Spleen (tissue), 11 donors: ENCODE data around the gene PLCH2. TPM values are rescaled to one million over a fixed set of nuclear protein-coding genes. Genes with fewer than 3 reads are reported as not detected.

Experiments
- DNase-seq: peaks from one replicate; pipeline ENCODE4 v3.0.0-alpha.2; 2020
- H3K27ac ChIP-seq, 8 donors: fragments of 200-600 bp; sonication (generic) in 7 of 8; 1 replicate in 4 of 8; 2 replicates in 4 of 8; pipeline versions ENCODE4 v1.5.0 to v1.8.0; 2016 to 2021; ENCODE audit warnings: inconsistent platforms in 4 of 8, mild to moderate bottlenecking in 4 of 8, moderate library complexity in 1 of 8
- H3K27me3 ChIP-seq, 7 donors: fragments of 200-600 bp; sonication (generic) in 6 of 7; replicated peaks in 1 of 7; 1 replicate in 4 of 7; 2 replicates in 3 of 7; pipeline versions ENCODE4 v1.5.0 to v1.8.0; 2016 to 2021; ENCODE audit warnings: inconsistent platforms in 3 of 7, mild to moderate bottlenecking in 1 of 7
- H3K36me3 ChIP-seq, 6 donors: fragments of 200-600 bp; sonication (generic) in 5 of 6; 1 replicate in 4 of 6; 2 replicates in 2 of 6; pipeline versions ENCODE4 v1.5.0 to v1.8.0; 2016 to 2021; ENCODE audit warnings: inconsistent platforms in 2 of 6
- H3K4me1 ChIP-seq, 6 donors: fragments of 200-600 bp; sonication (generic) in 5 of 6; 1 replicate in 3 of 6; 2 replicates in 3 of 6; pipeline versions ENCODE4 v1.5.0 to v1.8.0; 2016 to 2021; ENCODE audit warnings: inconsistent platforms in 3 of 6
- H3K4me3 ChIP-seq, 8 donors: fragments of 200-600 bp; sonication (generic) in 7 of 8; 1 replicate in 4 of 8; 2 replicates in 4 of 8; pipeline versions ENCODE4 v1.5.0 to v1.8.0; 2016 to 2021; ENCODE audit warnings: inconsistent platforms in 4 of 8, mild to moderate bottlenecking in 4 of 8, moderate library complexity in 2 of 8
- H3K9me3 ChIP-seq, 8 donors: fragments of 200-600 bp; sonication (generic) in 7 of 8; 1 replicate in 4 of 8; 2 replicates in 4 of 8; pipeline versions ENCODE4 v1.5.0 to v1.8.0; 2016 to 2021; ENCODE audit warnings: inconsistent platforms in 4 of 8
- CTCF ChIP-seq, 11 experiments: fragments of 200-600 bp in 7 of 11; fragments of 450-650 bp in 4 of 11; sonication (generic) in 4 of 11; IDR thresholded peaks in 8 of 11; conservative IDR thresholded peaks in 3 of 11; 1 replicate in 7 of 11; 2 replicates in 4 of 11; pipeline versions ENCODE4 v1.4.0 to v1.8.0; 2016 to 2021; ENCODE audit warnings: antibody characterized with exemption in 11 of 11, inconsistent platforms in 4 of 11, mild to moderate bottlenecking in 1 of 11
- POLR2A ChIP-seq, 3 donors: fragments of 450-650 bp; IDR thresholded peaks; one replicate each; pipeline ENCODE4 v1.5.1; 2017; ENCODE audit warnings: antibody characterized with exemption in 3 of 3, mild to moderate bottlenecking in 1 of 3
- POLR2AphosphoS5 ChIP-seq, 3 donors: sonication (generic); formaldehyde crosslinking; IDR thresholded peaks; one replicate each; pipeline ENCODE4 v1.5.1; 2017; ENCODE audit warnings: antibody characterized with exemption in 3 of 3
- WGBS, 5 donors: extraction: QIAGEN DNeasy Blood & Tissue Kit in 3 of 5; methylation state at CpG; one replicate each; pipeline versions ENCODE4 v1.1.5 to v1.1.7; 2013 to 2018; 5-methylcytosine and 5-hydroxymethylcytosine counted together
- intact Hi-C: fragments of 100-400 bp; cut with DNase I; formaldehyde crosslinking; loops from one replicate; pipeline ENCODE4 v1.15.0; 2023; ENCODE audit warnings: low total_unique reads
- polyA plus RNA-seq, 3 donors: library from polyadenylated mRNA; stranded (reverse); fragments of 200-250 nt; gene quantifications; one replicate each; pipeline ENCODE4 v1.2.1, GENCODE V29; 2013
- total RNA-seq, 7 donors: library from RNA; depleted of rRNA in 3 of 7; stranded (reverse); fragments of >200 nt in 3 of 7; fragmentation: NEBNext Ultra II Directional in 4 of 7; extraction: Animal tissue kit (Norgen Biotek cat#: 25700) in 4 of 7; gene quantifications; one replicate each; pipeline versions ENCODE4 v1.1.0 to v1.2.1, GENCODE V29; 2016 to 2021
- donor health status: healthy with polysubstance abuse.
- donor health status: DM: no; HTN: no; CAD: no; lungs with moderate emphysema.
- donor health status: DM: no; HTN: no; CAD: no.
- donor health status: Bipolar disorder and iron deficiency.
- donor health status: healthy.
- donor health status: DM: no; HTN: no; CAD: no.
- donor health status: DM: yes; HTN: yes; CAD: no.

PLCH2 gene
- total and polyA plus RNA-seq, 10 donors, result 2.2 to 21.0 (median 8.9) TPM

- H3K4me1 ChIP-seq, result peaks cover 0 to 26% (median 12%) of the 10 kb centered on the region in 6 donors
- peaks cover 0 to 87% (median 39%) of the 10 kb centered on the region in 7 donors for H3K27me3 ChIP-seq
- H3K9me3 ChIP-seq, result no peaks in the 10 kb centered on the region
- DNase-seq, result no peak
- TF ChIP-seq POLR2A (IDR thresholded peaks at IDR 0.05) (no peak), CTCF (IDR thresholded peaks at IDR 0.05 in 8 of 11, conservative IDR thresholded peaks at IDR 0.05 in 3 of 11) (no peak), POLR2AphosphoS5 (IDR thresholded peaks at IDR 0.05) (no peak)
- no peaks in the 10 kb centered on the region for H3K36me3 ChIP-seq
- intact Hi-C loops, result no loop called here
- no peak overlapping the region for H3K27ac ChIP-seq
- H3K4me3 ChIP-seq, result no peak overlapping the region
- WGBS, 5 donors, result 34 to 71% (median 67%) methylated on average over 4 to 6 of the region's 6 CpGs
These were observed 33.4 kb upstream of the PLCH2 start for GRCh38 chr1:2442661-2443060.

GRCh38 chr1:2443277-2444137 lies 32.6 kb upstream of the PLCH2 start:
- TF ChIP-seq CTCF (IDR thresholded peaks at IDR 0.05 in 8 of 11, conservative IDR thresholded peaks at IDR 0.05 in 3 of 11), result peak in 1 of 11 experiments; percentile 10
- TF ChIP-seq POLR2A (IDR thresholded peaks at IDR 0.05), result no peak
- TF ChIP-seq POLR2AphosphoS5 (IDR thresholded peaks at IDR 0.05), result no peak
- Histone ChIP-seq H3K27me3 (peaks cover 0 to 78% (median 39%) of the 10 kb centered on the region in 7 donors), H3K4me3 (peak overlapping the region in 1 of 8 donors; percentile 45), H3K36me3 (no peaks in the 10 kb centered on the region), H3K4me1 (peaks cover 0 to 33% (median 14%) of the 10 kb centered on the region in 6 donors), H3K9me3 (no peaks in the 10 kb centered on the region), H3K27ac (no peak overlapping the region)
- intact Hi-C loops, result no loop called here
- 2 to 4% (median 2%) methylated on average over 17 to 107 of the region's 107 CpGs for WGBS, 5 donors
- DNase-seq, result no peak

DNA sequence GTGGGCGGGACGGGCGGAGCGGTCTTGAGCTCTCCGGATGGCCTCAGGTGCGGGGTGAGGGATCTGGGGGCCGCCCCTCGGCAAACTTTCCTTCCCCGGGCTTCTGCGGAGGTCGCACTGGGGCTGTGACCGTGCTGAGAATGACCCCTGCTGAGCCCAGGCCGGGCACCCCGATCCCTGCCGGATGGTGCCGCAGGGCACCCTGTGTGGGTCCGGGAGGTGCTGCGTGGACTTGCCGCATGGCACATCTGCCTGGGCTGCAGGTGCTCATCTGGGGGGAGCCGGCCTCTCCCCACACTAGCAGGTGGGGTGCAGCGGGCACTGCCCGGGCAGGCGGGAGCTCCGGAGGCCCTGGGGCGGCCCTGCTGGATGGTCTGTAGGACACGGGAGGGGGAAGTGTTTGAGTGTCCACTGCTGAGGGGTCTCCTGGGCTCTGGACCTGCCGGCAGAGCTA lies 31.9 kb upstream of the PLCH2 start:
- intact Hi-C loops, result no loop called here
- no peak for DNase-seq

More for the DNA sequence above, 31.9 kb upstream of the PLCH2 start:
- no peaks in the 10 kb centered on the region for H3K9me3 ChIP-seq
- H3K27ac ChIP-seq, result no peak overlapping the region
- peaks cover 0 to 72% (median 39%) of the 10 kb centered on the region in 7 donors for H3K27me3 ChIP-seq
- TF ChIP-seq POLR2A (IDR thresholded peaks at IDR 0.05), result no peak
- TF ChIP-seq CTCF (IDR thresholded peaks at IDR 0.05 in 8 of 11, conservative IDR thresholded peaks at IDR 0.05 in 3 of 11), result no peak
- no peak for TF ChIP-seq POLR2AphosphoS5 (IDR thresholded peaks at IDR 0.05)
- H3K36me3 ChIP-seq, result no peaks in the 10 kb centered on the region
- peaks cover 0 to 33% (median 14%) of the 10 kb centered on the region in 6 donors for H3K4me1 ChIP-seq
- WGBS, 5 donors, result 40 to 60% (median 45%) methylated on average over 15 to 27 of the region's 27 CpGs
- H3K4me3 ChIP-seq, result peak overlapping the region in 1 of 8 donors; percentile 45
